Measurements from ENCODE around the gene FDX2. TPM values are rescaled to one million over a fixed set of nuclear protein-coding genes. Genes with fewer than 3 reads are reported as not detected.

The FDX2 gene
- total and polyA plus RNA-seq, 2 of the 13 experiments (the other 11 are each of a cell fraction or from before 2014, with no cell fraction given), result 21.0 to 24.7 TPM

GRCh38 chr19:10332965-10333757 lies 17.3 kb upstream of the FDX2 start, which contains the start of gene RAVER1 (continued):
- no peak for TF ChIP-seq ZNF264 (CRISPR knock-in tag; IDR thresholded peaks at IDR 0.05)
- TF ChIP-seq ZNF569 (CRISPR knock-in tag; IDR thresholded peaks at IDR 0.05; ENCODE audit: borderline replicate concordance), result 0 out of 2 replicates have a peak, but pooled peaks have one; percentile 8
- TF ChIP-seq KLF9 (CRISPR knock-in tag; IDR thresholded peaks at IDR 0.05; ENCODE audit: low read depth), result no peak
- no peak for TF ChIP-seq ZBTB7B (CRISPR knock-in tag; IDR thresholded peaks at IDR 0.05)
- TF ChIP-seq HNF1A (IDR thresholded peaks at IDR 0.05; ENCODE audit: low read depth), result no peak
- TF ChIP-seq HNF1A (CRISPR knock-in tag; IDR thresholded peaks at IDR 0.05; ENCODE audit: borderline replicate concordance), result peak; percentile 63; the same call in 1 of the 2 replicates
- no peak for TF ChIP-seq REPIN1 (CRISPR knock-in tag; IDR thresholded peaks at IDR 0.05; ENCODE audit: borderline replicate concordance, low read depth)
- peak; percentile 64; the same call in 1 of the 2 replicates for TF ChIP-seq NR2C2 (CRISPR knock-in tag; IDR thresholded peaks at IDR 0.05; ENCODE audit: borderline replicate concordance)
- no peak for TF ChIP-seq ARHGAP35 (CRISPR knock-in tag; IDR thresholded peaks at IDR 0.05; ENCODE audit: borderline replicate concordance)
- TF ChIP-seq SRSF4 (IDR thresholded peaks at IDR 0.05; ENCODE audit: low read depth, low read length, poor library complexity, severe bottlenecking), result no peak
- peak; percentile 56; the same call in 1 of the 2 replicates for TF ChIP-seq BCL3 (CRISPR knock-in tag; IDR thresholded peaks at IDR 0.05)
- no peak for TF ChIP-seq ZNF207 (IDR thresholded peaks at IDR 0.05; ENCODE audit: borderline replicate concordance)
- TF ChIP-seq ZNF800 (CRISPR knock-in tag; IDR thresholded peaks at IDR 0.05), result no peak
- no peak for TF ChIP-seq ZNF713 (CRISPR knock-in tag; IDR thresholded peaks at IDR 0.05)
- no peak for TF ChIP-seq CREB3 (CRISPR knock-in tag; IDR thresholded peaks at IDR 0.05)
- TF ChIP-seq ISX (CRISPR knock-in tag; conservative IDR thresholded peaks at IDR 0.05), result 0 out of 2 replicates have a peak, but pooled peaks have one; percentile 39
- TF ChIP-seq ZNF503 (CRISPR knock-in tag; IDR thresholded peaks at IDR 0.05), result no peak
- no peak; the same call in 1 of the 2 replicates for TF ChIP-seq RNF2 (conservative IDR thresholded peaks at IDR 0.05; ENCODE audit: low read depth)
